Tibial nerve (tissue), 4 donors: ENCODE measurements around the gene HS3ST1.

Experiments
- EP300 ChIP-seq, 2 donors: sonication (generic); formaldehyde crosslinking; IDR thresholded peaks; one replicate each; pipeline ENCODE4 v1.6.1; 2017; ENCODE audit warnings: antibody characterized with exemption in 2 of 2, mild to moderate bottlenecking in 1 of 2
- TF ChIP-seq, protein P1 (sequence below), 5 experiments: fragments of 200-600 bp in 3 of 5; fragments of 450-650 bp in 2 of 5; sonication (generic) in 3 of 5; IDR thresholded peaks; one replicate each; pipeline ENCODE4 v1.5.1; 2016 to 2019; ENCODE audit warnings: antibody characterized with exemption in 5 of 5, mild to moderate bottlenecking in 3 of 5, moderate library complexity in 2 of 5

GRCh38 chr4:11436084-11436483 lies 7.4 kb upstream of the HS3ST1 start:
- TF ChIP-seq, protein P1, sequence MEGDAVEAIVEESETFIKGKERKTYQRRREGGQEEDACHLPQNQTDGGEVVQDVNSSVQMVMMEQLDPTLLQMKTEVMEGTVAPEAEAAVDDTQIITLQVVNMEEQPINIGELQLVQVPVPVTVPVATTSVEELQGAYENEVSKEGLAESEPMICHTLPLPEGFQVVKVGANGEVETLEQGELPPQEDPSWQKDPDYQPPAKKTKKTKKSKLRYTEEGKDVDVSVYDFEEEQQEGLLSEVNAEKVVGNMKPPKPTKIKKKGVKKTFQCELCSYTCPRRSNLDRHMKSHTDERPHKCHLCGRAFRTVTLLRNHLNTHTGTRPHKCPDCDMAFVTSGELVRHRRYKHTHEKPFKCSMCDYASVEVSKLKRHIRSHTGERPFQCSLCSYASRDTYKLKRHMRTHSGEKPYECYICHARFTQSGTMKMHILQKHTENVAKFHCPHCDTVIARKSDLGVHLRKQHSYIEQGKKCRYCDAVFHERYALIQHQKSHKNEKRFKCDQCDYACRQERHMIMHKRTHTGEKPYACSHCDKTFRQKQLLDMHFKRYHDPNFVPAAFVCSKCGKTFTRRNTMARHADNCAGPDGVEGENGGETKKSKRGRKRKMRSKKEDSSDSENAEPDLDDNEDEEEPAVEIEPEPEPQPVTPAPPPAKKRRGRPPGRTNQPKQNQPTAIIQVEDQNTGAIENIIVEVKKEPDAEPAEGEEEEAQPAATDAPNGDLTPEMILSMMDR (IDR thresholded peaks at IDR 0.05) = no peak
- TF ChIP-seq EP300 (IDR thresholded peaks at IDR 0.05) = no peak
